ENCODE results near the gene PRDM16.

- TF ChIP-seq CTCF (IDR thresholded peaks at IDR 0.05) (no peak), EP300 (IDR thresholded peaks at IDR 0.05) (no peak), POLR2A (IDR thresholded peaks at IDR 0.05) (no peak)
Observed at GRCh38 chr1:3389093-3389833, 320.3 kb downstream of the PRDM16 start.
